Embryonic facial prominence (tissue), 1 donor: ENCODE results near the gene FEM1C.
A peak's percentile ranks its signal among the peaks of the same experiment; 100 is the strongest.

ENCODE experiments used
- DNase-seq: peaks from one replicate; pipeline ENCODE4 v3.0.0-alpha.2; 2016; ENCODE audit errors: extremely low spot score

Gene FEM1C

GRCh38 chr5:115557667-115558387 lies 13.3 kb upstream of the FEM1C start:
- DNase-seq: no peak

DNA sequence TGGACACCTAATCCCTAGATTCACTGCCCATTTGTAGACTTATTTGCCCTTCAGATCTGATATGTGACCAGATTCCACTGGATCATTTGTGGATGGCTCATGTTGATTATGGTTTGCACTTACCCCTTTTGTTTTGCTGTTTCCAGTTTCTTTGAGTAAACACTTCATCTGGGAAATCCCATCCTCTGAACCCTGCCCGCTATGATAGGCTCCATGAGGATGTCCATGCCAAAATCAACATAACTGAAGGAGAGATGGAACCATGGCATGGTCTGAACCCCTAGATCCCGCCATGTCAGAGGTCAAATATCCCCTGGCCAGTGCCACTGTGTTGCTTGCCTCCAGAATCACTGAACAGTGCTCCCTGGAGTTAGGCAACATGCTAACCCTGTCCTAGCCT lies 11.7 kb upstream of the FEM1C start:
- no peak for DNase-seq

DNA sequence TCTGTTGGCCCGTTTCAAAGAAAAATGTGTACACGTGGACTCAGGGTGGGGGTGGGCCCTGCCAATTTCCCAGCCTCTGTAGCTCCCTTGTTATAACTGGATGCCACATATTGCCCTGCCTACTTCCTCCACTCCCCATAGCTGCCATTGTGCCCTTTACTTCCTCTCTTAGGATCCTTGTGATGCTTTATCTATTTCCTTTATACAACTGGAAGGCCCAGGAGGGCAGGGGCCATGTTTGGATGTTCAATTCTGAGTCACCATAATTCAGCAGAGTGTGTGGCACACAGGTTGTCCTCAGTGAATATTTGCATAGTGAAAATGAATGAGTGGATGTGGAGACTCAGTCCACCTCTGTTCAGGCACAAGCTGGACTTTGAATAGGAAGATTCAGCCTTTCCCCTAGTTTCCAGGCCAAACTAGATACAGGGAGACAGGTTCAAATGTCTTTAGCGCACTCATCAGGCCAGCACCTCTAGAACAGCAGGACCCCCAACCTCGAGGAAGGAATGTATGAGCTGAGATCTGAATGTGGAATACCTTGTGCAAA lies 10.6 kb upstream of the FEM1C start:
- no peak for DNase-seq

GRCh38 chr5:115553082-115553481 lies 8.5 kb upstream of the FEM1C start:
- DNase-seq: no peak

- no peak for DNase-seq
These were observed 6.8 kb upstream of the FEM1C start for GRCh38 chr5:115551415-115551814.

DNA sequence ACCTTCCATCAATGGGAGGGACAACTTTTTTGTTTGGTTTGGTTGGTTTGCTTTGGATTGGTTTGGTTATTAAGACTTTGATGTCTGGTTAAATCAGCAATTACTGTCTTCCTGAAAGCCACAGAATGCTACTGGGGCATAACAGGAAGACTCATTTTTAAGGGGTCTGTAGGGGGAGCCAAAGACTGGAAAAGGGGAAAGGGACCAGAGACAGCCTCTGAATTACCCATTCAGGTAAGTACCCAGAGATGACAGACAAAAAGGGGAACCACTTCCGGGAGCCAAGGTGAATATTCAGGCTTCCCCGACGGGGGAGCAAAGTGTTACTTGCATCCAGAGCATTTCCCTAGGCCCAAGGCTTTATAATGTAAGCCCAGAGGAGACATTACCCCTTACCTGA lies 4.6 kb upstream of the FEM1C start:
- no peak for DNase-seq

- no peak for DNase-seq
These were observed 4.1 kb upstream of the FEM1C start for GRCh38 chr5:115548683-115549082.

DNA sequence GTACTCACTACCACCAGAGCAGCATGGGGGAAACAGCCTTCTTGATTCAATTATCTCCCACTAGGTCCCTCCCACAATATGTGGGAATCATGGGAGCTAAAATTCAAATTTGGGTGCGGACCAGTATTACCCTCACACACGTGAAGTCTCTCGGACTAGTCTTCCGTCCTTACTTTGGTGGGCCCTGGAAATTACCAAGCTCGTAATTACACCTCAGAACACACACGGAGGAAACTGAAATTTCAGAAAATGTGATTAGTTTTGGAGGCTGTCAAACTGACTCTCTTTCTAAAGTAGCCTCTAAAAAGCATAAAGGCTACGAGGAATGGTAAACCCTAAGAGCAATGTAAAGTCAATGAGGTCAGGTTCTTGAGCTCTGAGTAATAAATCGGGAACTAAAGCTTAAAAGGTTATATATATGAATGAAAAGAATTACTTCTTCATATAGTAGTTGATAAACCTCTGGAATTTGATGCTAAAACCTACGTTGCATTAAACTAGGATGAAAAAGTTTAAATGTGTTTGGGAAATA lies 842 bp upstream of the FEM1C start:
- no peak for DNase-seq

DNA sequence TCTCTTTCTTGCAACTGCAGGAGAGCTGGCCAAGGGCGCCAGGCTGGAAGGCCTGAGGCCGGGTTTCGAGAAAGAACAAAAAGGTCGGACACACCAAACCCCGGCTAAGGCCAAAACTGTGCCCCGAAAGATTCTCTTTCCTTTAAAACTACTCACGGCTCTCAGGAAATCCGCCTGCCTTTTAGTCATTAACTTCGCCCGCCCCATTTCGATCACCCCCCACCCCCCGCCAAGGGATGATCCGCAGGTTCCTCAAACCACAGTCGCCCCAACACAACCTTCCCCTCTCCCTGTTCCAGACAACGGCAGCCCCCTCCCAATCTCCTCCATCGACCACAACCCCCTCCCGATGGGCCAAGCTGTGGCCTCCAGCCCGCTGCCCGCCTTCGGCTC lies 536 bp downstream of the FEM1C start:
- no peak for DNase-seq

DNA sequence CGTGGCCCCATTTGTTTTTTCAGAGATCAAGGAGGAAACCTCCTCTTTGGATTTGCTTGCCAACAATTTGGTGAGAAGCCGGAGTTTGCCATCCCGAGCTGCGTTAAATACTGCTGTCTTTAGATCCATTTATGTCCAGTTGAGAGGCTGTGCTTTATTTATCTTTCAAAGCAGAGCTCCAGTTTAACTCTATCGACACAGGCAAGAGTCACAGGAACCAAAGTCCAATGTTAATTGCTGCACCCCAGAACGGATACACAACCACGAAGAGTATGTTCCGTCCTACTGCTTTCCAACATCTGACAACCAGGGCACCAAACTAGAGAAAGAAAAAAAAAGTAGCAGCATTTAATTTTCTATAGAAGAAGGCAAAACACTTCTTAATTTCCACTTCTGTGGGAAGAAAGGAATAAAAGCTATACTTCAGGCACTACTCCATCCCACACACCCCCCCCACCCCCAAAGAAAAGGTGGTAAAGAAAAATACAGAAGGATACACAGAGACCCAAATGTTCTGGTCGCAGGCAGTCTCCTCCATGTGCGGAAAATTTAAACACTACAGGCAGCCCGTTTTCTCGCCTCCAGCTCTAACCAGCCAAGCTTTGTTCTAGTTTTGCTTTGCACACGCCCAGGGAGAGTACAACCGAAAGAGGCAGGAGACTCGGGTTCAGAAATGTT lies 1.1 kb downstream of the FEM1C start:
- DNase-seq: peak; percentile 47

- DNase-seq: no peak
These were observed 1.8 kb downstream of the FEM1C start for GRCh38 chr5:115542651-115543364.

GRCh38 chr5:115542086-115542485 lies 2.5 kb downstream of the FEM1C start:
- no peak for DNase-seq

GRCh38 chr5:115541611-115542010 lies 3.0 kb downstream of the FEM1C start:
- no peak for DNase-seq

DNA sequence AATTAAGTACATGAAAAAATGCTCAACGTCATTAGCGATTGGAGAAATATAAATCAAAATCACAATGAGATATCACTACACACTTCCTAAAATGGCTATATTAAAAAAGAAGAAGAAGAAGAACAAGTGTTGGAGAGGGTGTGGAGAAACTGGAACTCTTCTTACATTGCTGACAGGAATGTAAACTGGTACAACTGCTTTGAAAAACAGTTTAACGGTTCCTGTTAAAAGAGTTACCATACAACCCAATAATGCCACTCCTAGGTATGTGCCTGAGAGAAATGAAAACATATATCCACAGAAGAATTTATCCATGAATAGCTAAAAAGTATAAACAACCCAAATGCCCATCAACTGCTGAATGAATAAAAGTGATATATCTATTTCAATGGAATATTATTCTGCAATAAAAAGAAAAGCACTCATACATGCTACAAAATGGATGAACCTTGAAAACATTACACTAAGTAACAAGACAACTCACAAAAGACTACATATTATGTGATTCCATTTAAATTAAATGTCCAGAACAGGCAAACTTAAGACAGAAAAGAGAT lies 9.0 kb downstream of the FEM1C start:
- no peak for DNase-seq

DNA sequence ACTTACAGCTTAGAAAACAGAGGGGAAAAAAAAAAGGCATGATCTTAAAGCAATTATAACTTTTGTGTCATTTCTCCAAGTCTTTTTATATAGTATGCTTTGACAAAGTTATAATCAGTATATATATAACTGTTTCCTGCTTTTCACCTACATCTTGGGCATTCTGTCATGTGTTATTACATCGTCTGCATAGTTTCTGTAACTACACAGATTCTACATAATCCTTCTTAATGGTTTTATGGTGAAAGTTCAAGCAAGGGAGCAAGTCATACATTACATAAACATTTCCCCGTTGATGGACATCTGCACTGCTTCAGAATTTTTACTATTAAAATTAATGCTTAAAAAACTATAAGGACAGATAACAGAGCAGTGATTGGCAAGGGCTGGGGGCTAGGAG lies 12.1 kb downstream of the FEM1C start:
- DNase-seq: no peak

GRCh38 chr5:115531787-115532367 lies 12.7 kb downstream of the FEM1C start:
- DNase-seq: no peak

GRCh38 chr5:115531380-115531779 lies 13.2 kb downstream of the FEM1C start:
- no peak for DNase-seq

DNA sequence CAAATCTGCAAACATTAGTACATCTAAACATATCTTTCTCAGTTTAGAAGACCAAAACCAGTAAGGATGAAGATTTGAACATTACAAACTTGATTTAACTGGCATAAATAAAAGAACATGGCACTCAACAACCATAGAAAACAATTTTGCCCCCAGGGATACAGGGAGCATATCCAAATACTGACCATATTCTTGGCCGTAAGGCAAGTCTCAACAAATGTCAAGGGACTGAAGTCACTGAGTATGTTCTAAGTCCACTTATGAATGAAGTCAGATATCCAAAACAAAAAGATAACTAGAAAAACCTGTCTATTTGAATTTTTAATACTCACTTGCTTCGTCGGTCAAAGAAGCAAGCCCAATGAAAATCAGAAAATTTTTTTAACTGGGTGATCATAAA lies 14.1 kb downstream of the FEM1C start:
- no peak for DNase-seq

DNA sequence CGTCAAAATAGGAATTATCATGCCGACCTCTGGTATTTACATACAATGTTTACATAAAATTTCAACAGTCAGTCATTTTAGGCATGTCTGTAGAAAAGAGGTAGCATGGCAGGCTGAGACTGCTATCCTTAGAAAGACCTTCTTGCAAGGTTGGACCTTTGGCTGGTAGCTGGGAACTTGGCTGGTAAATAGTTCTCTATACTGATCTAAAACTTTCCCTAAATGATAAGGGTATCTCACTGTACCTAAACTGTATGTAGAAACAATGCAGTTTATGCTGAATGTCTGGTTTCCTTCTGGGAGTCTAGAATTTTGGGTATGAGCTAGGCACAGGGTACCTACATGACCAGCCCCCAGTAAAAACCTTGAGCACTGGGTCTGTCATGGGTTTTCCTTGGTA lies 18.0 kb downstream of the FEM1C start:
- no peak for DNase-seq

- DNase-seq: no peak
These were observed 20.3 kb downstream of the FEM1C start for GRCh38 chr5:115524199-115524847.

DNA sequence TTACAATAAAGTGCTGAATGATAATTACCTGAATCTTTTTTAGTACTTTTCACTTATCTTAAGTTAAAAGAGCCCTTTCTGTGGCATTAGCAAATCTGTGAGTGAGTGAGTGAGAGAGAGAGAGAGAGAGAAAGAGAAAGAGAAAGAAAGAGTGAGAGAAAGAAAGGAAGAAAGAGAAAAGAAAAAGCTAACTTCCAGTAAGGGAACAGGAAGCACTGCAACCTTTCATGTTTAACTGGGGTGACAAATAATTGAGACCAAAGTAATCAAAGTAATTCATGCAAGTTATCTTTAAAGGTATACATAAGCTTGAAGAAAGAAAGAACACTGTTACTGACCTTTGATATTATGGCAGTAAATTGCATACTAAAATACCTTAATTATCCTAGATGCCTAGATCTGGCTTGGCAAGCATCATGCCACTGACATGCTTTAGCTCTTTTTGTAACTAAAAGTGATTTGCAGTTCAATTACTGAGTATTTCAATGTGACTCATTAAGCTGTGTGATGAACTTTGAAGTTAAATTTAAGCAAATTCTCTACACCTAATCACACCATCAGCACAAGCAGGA lies 21.7 kb downstream of the FEM1C start:
- no peak for DNase-seq
